GM12872 (cell line): ENCODE data around the gene LDLRAD4.

Experiments
- TF ChIP-seq, protein P1 (sequence below): IDR thresholded peaks from 3 replicates; pipeline ENCODE4 v1.5.1; 2011; ENCODE audit warnings: low read depth, mild to moderate bottlenecking, low read length, moderate library complexity; ENCODE audit not compliant: insufficient read depth

LDLRAD4 gene

DNA sequence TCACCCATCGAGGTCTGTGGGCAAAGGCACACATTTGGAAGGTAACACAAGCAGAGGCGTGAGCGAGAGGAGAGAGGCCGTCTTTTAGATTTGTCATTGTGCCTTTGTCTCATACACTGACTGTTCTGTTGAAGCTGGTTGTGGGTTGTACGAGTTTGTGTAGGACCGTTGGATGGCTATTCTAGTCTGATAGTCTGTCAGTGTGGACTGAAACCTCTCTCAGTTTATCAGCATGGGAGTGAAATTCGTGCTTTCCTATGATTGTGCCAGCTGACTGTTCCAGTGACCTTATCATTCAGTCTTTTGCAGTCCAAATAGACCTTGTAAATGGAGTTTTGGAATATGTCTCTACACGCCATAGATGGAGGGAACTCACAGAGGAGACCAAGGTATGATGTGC is 143.5 kb downstream of the LDLRAD4 start:
- TF ChIP-seq, protein P1, sequence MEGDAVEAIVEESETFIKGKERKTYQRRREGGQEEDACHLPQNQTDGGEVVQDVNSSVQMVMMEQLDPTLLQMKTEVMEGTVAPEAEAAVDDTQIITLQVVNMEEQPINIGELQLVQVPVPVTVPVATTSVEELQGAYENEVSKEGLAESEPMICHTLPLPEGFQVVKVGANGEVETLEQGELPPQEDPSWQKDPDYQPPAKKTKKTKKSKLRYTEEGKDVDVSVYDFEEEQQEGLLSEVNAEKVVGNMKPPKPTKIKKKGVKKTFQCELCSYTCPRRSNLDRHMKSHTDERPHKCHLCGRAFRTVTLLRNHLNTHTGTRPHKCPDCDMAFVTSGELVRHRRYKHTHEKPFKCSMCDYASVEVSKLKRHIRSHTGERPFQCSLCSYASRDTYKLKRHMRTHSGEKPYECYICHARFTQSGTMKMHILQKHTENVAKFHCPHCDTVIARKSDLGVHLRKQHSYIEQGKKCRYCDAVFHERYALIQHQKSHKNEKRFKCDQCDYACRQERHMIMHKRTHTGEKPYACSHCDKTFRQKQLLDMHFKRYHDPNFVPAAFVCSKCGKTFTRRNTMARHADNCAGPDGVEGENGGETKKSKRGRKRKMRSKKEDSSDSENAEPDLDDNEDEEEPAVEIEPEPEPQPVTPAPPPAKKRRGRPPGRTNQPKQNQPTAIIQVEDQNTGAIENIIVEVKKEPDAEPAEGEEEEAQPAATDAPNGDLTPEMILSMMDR, result no peak

DNA sequence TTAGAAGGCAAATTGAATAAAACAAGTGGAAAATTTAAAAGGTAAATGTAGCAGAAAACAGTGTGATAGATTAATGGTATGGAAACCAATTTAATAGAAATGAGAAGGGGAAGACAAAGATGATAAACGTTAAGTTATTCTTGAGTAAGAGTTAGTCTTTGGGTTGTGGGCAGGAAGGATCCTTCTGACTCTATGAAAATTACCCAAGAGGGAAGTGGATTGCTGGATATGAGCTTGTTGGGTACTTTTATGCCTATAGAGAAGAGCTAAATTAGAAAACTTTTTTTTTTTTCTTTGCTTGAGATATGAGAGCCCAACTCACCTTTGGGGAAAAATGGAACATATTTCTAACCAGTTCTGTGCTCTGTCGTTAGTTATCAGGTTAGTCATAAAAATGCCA is 144.0 kb downstream of the LDLRAD4 start:
- TF ChIP-seq, protein P1, result no peak

DNA sequence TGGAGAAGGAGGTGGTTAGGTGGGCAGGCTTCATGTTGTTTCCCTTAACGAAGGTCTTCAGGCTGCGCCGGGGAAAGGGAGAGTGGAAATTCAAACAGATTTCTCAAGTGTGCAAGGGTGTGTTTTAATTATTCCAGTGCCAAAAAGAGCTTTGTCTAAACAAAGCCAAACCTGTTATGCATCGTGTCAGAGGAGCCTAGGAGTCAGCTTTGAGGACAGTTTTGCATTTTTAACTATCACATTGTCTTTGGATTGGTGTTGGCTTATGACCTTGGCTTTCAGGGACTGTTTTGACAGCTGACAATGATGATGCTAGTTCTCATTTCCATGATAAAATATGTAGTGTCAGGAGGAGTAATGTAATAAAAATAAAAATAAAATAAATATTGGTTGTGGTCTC is 144.8 kb downstream of the LDLRAD4 start:
- TF ChIP-seq, protein P1, result no peak

DNA sequence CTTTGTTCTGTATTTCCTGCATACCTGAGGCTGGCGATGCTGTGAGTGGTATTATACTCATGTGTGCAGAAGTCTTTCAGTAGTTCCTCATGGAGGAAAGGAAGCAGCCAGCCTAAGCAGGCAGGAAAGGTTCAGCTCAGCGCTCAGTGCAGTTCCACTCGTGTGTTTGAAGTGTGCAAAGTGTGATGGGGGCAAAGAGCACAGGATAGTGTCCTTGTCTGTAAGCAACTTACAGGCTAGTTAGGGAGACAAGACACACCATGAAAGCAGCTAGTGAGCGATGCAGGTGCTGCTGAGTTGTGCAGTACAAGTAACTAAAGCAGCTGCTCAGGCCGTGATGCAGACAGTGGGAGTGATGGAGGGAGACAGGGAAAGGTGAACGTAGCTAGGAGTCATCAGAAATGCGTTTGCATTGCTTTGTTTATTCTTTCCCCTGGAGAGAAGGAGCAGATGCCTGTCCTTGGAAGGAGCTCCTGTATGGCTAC is 146.2 kb downstream of the LDLRAD4 start:
- TF ChIP-seq, protein P1, result no peak

DNA sequence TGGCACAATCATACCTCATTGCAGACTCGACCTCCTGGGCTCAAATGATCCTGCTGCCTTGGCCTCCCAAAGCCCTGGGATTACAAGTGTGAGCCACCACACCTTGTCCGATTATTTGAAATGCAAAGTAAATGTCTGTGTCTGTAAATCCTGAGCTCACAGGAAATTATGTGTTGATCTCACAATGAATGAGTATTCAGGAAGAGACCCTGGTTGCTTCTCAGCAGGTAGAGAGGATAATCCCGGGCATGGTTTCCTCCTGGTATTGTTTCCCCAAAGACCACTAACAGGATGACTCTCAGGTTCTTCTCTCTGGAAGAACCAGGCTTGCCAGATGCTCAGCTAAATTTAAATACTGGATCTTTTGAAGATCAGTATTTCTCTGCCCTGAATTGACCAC is 147.6 kb downstream of the LDLRAD4 start:
- TF ChIP-seq, protein P1, result no peak

DNA sequence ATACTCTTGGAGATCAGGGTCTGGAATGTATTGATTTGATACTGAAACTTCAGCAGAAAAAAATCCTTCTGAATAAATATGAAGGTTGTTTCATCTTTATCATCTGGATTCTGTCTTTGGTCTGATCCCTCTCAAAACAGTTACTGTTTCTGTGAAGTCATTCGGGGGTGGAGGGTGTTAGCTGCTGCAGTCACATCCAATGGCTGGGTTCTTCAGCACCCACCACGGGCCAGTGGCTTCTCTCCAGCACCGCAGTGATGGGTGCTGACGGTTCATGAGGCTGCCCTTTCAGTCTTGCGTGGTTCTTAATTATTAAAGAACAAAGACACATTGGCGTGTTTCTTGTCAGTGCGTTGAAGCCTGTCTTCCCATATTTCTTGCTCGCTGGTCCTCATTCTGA is 148.0 kb downstream of the LDLRAD4 start:
- TF ChIP-seq, protein P1, result no peak

DNA sequence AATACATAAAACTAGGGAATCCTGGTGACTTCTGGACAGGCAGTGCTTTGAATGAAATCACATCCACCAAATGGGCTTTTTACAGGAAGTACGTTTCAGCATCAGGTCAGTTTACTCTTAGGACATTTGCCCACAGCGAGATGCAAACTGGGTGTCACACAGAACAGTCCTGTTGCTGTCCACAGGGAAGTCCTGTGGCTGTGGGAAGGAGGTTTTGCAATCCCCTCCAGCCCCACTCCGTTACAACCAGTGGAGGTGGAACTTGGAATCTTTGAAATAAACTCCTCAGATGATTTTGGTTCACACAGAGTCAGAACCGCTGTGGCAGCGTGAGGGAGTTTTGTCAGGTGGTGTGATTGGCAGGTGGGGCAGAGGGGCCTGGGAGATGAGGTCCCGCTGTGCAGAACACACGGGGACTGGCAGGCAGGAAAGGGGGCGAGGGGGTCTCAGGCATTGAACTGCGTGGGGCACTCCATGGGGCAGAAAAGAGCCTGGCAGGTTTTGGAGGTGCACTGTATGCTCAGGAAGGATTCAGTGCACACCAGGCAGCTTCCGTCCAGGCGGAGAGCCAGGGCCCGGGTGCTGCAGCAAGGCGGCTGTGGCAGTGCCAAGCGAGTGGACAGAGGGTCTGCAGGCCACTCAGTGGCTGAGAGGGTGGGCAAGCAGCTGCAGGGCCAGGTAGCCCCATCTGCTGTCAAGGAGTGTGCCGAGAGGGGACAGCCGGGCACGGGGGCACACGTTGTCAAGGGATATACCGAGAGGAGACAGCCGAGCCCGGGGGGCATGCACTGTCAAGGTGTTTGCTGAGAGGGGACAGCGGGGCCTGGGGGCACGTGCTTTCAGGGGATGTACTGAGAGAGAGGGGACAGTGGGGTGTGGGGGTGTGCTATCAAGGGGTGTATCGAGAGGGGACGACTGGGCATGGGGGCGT is 148.7 kb downstream of the LDLRAD4 start:
- TF ChIP-seq, protein P1, result no peak
